GM12878 (cell line): ENCODE results near the gene RAD9A.

Source experiments
- BRCA1 ChIP-seq: IDR thresholded peaks from 2 replicates; pipeline ENCODE4 v1.6.1; 2011; ENCODE audit warnings: low read depth, low read length, improper control_type of control experiment
- CEBPB ChIP-seq, 2 experiments: fragments of 150-350 bp in 1 of 2; IDR thresholded peaks; 2 replicates each; pipeline ENCODE4 v1.6.1; 2012 to 2014; ENCODE audit warnings: low read depth in 2 of 2, low read length in 2 of 2, borderline replicate concordance in 1 of 2, inconsistent platforms in 1 of 2
- MYC ChIP-seq: IDR thresholded peaks from 2 replicates; pipeline ENCODE4 v1.6.1; 2011; ENCODE audit warnings: mild to moderate bottlenecking, low read length, moderate library complexity, inconsistent platforms; ENCODE audit not compliant: insufficient read depth, insufficient replicate concordance, insufficient read length, severe bottlenecking
- NBN ChIP-seq: fragments of 450-650 bp; IDR thresholded peaks from 2 replicates; pipeline ENCODE4 v1.6.1; 2016
- NFYB ChIP-seq: IDR thresholded peaks from 2 replicates; pipeline ENCODE4 v1.6.1; 2011; ENCODE audit warnings: low read depth, mild to moderate bottlenecking, low read length, improper control_type of control experiment, moderate library complexity; ENCODE audit not compliant: insufficient read depth
- RELA ChIP-seq: fragments of 450-650 bp; IDR thresholded peaks from 2 replicates; pipeline ENCODE4 v1.8.0; 2014; ENCODE audit warnings: borderline replicate concordance; ENCODE audit not compliant: partially characterized antibody
- RFX5 ChIP-seq: IDR thresholded peaks from 2 replicates; pipeline ENCODE4 v1.6.1; 2011; ENCODE audit warnings: low read depth, low read length, improper control_type of control experiment

DNA sequence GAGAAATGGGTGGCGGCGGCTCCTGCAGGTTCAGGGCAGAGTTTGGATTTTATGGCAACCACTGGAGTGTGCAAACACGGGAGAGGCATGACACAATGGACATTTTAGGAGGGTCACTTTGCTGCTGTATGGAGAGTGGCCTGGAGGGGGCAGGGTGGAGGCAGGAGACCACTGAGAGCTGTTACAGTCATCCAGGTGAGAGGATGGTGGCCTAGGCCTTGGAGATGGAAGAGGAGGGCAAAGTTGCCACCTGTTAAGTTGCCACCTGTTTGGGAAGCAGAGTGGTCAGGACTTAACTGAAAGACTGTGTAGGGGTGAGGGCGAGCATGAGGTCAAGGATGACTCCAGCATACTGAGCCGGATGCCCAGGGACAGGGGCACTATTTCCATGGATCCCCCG, 2.3 kb upstream of the RAD9A start:
- no peak for TF ChIP-seq CEBPB (IDR thresholded peaks at IDR 0.05; ENCODE audit: borderline replicate concordance in 1 of 2, low read depth in 2 of 2, low read length in 2 of 2)
- TF ChIP-seq RFX5, result no peak
- no peak for TF ChIP-seq NBN
- TF ChIP-seq MYC, result no peak
- no peak for TF ChIP-seq RELA
- no peak for TF ChIP-seq NFYB
- TF ChIP-seq BRCA1, result no peak
